Measurements from ENCODE around the gene RAP2A.

GRCh38 chr13:97456047-97456446, 22.1 kb downstream of the RAP2A start:
- TF ChIP-seq CTCF (IDR thresholded peaks at IDR 0.05; ENCODE audit: low read length) = no peak
- TF ChIP-seq EZH2 (IDR thresholded peaks at IDR 0.05; ENCODE audit: borderline replicate concordance, low read length) = no peak
